22Rv1 (cell line): ENCODE results near the gene PANX2.

Experiments
- H3K27ac ChIP-seq: fragments of 450-650 bp; 2 replicates; pipeline ENCODE4 v1.5.1; 2017
- ZFX ChIP-seq: fragments of 450-650 bp; IDR thresholded peaks from 2 replicates; pipeline ENCODE4 v1.6.1; 2017; ENCODE audit warnings: antibody characterized with exemption, borderline replicate concordance
- TF ChIP-seq, protein P1 (sequence below): fragments of 450-650 bp; IDR thresholded peaks from 2 replicates; pipeline ENCODE4 v1.5.1; 2017; ENCODE audit warnings: mild to moderate bottlenecking

PANX2 gene

DNA sequence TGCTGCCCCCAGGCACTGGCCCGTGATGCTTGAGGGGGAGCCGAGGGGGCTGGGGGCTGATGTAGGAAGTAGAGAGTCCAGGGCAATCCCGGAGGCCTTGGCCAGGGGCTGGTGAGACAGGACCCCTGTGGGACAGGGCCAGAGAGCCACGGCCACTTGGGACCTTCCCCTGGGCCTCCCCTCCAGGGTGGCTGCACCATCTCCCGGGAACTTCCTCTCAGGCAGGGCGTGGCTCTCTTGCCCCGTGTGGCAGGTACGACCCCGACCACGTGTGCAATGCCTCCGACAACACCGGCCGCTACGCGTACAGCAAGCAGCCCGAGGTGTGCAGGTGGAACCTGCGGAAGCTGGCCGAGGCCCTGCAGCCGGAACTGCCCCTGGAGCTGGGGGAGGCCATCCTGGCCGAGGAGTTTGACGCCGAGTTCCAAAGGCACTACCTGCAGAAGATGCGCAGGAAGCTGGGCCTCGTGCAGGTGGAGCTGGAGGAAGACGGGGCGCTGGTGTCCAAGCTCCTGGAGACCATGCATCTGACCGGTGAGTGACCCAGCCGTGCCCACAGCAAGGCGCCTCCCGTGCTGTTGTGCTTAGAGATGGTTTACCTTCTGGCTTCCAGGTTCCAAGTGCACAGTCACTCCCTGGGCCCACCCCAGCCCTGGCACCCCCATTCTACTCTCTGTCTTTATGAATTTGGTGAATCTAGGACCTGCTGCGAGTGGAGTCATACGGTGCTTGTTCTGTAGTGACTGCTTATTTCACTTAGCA lies 40.0 kb downstream of the PANX2 start:
- TF ChIP-seq, protein P1, sequence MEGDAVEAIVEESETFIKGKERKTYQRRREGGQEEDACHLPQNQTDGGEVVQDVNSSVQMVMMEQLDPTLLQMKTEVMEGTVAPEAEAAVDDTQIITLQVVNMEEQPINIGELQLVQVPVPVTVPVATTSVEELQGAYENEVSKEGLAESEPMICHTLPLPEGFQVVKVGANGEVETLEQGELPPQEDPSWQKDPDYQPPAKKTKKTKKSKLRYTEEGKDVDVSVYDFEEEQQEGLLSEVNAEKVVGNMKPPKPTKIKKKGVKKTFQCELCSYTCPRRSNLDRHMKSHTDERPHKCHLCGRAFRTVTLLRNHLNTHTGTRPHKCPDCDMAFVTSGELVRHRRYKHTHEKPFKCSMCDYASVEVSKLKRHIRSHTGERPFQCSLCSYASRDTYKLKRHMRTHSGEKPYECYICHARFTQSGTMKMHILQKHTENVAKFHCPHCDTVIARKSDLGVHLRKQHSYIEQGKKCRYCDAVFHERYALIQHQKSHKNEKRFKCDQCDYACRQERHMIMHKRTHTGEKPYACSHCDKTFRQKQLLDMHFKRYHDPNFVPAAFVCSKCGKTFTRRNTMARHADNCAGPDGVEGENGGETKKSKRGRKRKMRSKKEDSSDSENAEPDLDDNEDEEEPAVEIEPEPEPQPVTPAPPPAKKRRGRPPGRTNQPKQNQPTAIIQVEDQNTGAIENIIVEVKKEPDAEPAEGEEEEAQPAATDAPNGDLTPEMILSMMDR, result no peak
- no peak for TF ChIP-seq ZFX

DNA sequence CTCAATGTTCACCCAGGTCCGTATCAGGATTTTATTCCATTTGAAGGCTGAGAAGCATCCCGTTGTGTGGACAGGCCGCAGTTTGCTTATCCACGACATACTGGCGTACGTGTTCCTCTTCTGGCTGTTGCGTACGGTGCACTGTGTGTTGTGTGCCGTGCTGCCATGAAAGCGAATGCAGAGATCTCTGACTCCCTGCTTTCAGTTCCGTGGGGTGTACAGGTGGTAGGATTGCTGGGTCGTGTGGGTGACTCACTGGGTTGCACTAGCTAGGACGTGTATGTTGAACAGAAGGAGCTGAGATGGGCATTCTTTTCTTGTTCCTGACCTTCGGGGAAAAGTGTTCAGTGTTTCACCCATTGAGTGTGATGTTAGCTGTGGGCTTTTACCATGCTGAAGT lies 40.6 kb downstream of the PANX2 start:
- H3K27ac ChIP-seq, result no peak overlapping the region
- TF ChIP-seq, protein P1, result no peak
- TF ChIP-seq ZFX, result no peak

More for the DNA sequence above, 40.0 kb downstream of the PANX2 start:
- peak overlapping the region; percentile 17; the same call in 1 of the 2 replicates for H3K27ac ChIP-seq

DNA sequence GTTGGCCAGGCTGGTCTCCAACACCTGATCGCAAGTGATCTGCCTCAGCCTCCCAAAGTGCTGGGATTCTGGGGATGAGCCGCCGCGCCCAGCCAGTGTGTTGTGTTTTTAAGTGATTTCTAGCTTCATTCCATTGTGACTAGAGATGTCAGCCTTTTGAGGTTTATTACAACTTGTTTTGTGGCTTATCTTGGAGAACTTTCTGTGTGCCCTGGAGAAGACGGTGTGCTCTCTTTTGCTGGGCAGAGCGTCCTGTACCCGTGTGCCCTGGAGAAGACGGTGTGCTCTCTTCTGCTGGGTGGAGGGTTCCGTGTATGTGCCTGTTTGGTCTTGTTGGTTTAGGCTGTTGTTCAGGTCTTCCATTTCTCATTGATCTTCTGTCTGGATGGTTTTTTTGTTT lies 42.7 kb downstream of the PANX2 start:
- no peak for TF ChIP-seq ZFX
- TF ChIP-seq, protein P1, result no peak
- H3K27ac ChIP-seq, result peak overlapping the region; percentile 37; the same call in 1 of the 2 replicates

DNA sequence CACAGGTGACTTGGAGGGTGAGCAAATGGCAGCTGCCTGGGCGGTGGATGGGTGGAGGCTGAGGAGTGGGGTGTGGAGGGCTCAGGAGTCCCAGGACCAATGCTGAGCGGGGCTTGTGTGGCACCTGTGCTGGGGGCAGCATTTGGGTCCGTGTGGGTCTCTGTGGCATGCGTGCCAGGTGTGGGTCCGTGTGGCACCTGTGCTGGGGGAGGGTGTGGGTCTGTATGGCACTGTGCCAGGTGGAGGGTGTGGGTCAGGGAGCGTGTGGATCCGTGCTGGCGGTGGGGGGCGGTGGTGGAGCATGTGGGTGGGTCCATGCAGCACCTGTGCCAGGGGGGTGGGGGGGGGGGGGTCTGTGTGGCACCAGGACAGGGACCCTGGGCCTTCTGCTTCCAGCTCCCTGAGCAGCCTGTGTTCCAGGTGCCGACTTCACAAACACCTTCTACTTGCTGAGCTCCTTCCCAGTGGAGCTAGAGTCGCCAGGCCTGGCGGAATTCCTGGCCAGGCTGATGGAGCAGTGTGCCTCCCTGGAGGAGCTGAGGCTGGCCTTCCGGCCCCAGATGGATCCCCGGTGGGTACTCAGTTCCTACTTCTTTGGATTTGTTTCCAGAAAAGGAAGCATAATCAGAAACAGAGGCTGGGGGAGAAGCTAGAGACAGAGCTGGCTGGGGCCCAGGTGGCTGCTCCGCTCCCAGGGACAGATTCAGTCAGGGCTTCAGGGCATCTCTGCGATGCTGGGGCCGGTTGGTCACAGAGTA lies 44.9 kb downstream of the PANX2 start:
- peak overlapping the region; percentile 37; the same call in 1 of the 2 replicates for H3K27ac ChIP-seq
- TF ChIP-seq, protein P1, result no peak
- no peak for TF ChIP-seq ZFX

DNA sequence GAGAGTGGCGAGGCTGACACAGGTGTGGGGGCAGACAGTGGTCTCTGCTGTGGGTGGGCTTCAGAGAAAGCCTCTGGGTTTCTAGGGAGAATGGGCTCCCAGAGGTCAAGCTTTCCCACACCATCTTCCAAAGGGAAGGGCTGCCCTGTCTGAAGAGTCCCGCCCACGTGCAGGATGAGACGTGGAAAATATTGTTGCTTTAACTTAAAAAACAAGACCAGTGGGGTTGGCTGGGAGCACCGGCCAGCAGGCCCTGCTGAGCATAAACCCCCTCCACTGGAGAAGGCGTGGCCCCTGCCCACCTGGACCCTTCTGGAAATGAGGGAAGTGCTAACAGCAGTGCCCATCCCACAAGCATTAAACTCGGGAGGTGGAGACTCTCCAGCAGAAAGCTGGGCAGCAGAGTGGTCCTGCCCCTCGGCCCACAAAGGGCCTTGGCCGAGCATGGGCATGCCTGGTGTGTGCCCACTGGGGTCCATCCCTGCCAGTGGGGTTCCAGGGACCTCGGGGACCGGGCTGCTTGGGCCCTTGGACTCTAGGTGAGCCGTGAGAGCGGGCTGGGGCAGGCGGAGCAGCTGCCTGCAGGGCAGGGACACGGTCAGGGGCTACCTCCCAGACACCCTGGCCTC lies 45.6 kb downstream of the PANX2 start:
- peak overlapping the region; percentile 37; the same call in 1 of the 2 replicates for H3K27ac ChIP-seq
- no peak for TF ChIP-seq ZFX
- TF ChIP-seq, protein P1, result no peak

DNA sequence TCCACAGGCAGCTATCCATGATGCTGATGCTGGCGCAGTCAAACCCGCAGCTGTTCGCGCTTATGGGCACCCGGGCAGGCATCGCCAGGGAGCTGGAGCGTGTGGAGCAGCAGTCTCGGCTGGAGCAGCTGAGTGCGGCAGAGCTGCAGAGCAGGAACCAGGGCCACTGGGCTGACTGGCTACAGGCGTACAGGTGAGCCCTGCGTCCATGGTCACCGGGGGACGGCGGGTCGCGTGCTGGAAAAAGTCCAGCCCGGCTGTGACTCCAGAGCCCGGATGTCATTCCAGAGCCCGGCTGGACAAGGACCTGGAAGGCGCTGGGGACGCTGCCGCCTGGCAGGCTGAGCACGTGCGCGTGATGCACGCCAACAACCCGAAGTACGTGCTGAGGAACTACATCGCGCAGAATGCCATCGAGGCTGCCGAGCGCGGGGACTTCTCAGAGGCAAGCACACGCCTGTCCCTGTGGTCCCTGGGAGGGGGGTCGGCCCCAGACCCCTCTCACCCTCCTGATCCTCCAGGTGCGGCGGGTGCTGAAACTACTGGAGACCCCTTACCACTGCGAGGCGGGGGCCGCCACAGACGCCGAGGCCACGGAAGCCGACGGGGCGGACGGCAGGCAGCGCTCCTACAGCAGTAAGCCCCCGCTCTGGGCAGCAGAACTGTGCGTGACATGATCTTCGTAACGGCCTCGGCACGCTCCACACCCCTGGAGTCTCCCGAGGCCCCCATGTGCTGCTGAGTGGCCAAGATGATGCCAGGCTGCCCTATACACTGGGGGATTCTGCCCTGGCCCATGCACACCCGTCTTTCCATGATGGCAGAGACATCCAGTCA lies 46.4 kb downstream of the PANX2 start:
- TF ChIP-seq, protein P1, result no peak
- no peak for TF ChIP-seq ZFX
- H3K27ac ChIP-seq, result peak overlapping the region; percentile 37; the same call in 1 of the 2 replicates
